ENCODE results near the gene SDCCAG8.

DNA sequence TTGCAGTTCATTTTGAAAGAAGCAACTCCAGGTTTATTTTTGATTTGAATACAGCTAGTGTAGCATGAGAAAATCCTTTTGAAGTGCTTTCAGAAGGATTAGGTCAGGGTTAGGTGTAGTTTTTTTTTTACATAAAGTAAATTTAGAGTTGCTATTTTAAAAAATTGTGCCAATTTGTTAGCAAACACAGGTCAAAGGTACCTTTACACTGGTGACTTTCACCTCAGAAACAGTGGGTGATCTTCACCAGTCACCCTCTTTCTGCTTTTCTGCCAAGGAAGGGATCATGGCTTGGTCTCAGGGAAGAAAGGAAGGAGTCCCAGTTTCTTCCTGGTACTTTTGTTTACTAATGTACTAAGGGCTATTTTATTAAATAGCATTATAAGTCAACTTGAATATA, 111.5 kb downstream of the SDCCAG8 start:
- TF ChIP-seq GATA1 (IDR thresholded peaks at IDR 0.05; ENCODE audit: low read depth, low read length) (no peak), POLR2A (IDR thresholded peaks at IDR 0.05; ENCODE audit: low read length) (no peak)

All from erythroblast (primary cell).